ENCODE measurements around the gene SLC25A19.

Gene SLC25A19

DNA sequence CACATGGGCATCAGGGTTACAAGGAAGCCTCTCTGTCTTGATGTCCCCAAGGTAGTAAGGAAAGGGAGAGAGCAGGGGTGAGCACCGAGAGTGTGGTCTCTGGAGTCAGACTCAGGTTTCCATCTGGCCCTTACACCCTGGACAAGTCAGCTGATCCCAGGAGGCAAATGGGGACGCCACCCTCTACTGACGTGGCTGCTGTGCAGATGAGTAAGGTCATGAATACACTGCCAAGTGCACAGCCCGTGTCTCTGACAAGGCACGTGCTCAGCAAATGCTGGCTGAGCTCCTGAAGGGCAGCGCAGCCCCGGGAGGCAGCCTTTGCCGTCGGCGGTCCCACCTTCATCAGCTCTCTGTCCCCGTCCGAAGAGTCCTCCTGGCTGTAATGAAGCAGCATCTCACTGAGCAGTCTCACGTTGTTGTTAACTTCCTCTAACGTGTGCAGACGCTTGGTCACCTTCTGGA, 47.2 kb downstream of the SLC25A19 start:
- no peak for ATAC-seq
- TF ChIP-seq RARB (CRISPR knock-in tag; IDR thresholded peaks at IDR 0.05), result no peak
- TF ChIP-seq BACH2 (CRISPR knock-in tag; IDR thresholded peaks at IDR 0.05; ENCODE audit: borderline replicate concordance), result no peak
- no peak for TF ChIP-seq GLIS3 (CRISPR knock-in tag; IDR thresholded peaks at IDR 0.05)
- TF ChIP-seq, protein P1, sequence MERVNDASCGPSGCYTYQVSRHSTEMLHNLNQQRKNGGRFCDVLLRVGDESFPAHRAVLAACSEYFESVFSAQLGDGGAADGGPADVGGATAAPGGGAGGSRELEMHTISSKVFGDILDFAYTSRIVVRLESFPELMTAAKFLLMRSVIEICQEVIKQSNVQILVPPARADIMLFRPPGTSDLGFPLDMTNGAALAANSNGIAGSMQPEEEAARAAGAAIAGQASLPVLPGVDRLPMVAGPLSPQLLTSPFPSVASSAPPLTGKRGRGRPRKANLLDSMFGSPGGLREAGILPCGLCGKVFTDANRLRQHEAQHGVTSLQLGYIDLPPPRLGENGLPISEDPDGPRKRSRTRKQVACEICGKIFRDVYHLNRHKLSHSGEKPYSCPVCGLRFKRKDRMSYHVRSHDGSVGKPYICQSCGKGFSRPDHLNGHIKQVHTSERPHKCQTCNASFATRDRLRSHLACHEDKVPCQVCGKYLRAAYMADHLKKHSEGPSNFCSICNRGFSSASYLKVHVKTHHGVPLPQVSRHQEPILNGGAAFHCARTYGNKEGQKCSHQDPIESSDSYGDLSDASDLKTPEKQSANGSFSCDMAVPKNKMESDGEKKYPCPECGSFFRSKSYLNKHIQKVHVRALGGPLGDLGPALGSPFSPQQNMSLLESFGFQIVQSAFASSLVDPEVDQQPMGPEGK (CRISPR knock-in tag; IDR thresholded peaks at IDR 0.05; ENCODE audit: borderline replicate concordance), result no peak
- TF ChIP-seq TOX (CRISPR knock-in tag; IDR thresholded peaks at IDR 0.05; ENCODE audit: borderline replicate concordance), result no peak

DNA sequence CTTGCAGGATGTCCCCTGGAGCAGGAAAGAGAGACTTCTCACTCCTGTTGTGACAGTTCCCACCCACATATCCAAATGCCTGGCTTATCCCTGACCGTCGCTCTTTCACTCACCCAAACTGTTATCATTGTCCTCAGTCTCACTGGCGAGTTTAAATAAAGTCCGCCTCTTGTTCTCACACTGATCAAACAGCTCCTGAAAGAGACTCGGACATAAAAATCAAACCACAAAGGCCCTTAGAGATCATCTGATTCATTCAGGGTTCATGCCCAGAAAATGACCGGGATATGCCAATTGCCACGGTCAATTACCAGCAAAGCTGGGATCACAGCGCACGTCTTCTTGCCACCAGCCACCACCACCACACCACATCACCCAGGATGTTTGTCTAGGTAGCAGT, 47.7 kb downstream of the SLC25A19 start:
- ATAC-seq, result no peak

DNA sequence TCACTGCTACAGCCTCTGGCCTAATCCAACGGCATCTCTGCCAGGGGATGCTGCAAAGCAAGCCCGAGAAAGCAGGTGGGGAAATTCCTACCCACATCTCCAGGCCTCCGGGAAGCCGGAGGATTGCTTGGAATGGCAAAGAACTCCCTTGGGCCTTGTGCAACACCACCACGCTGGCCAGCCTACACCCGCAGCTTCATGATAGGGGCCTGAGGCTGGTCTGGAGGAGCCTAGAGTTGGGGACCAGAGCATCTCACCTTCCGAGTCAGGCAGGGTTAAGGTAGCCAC, 48.1 kb downstream of the SLC25A19 start:
- TF ChIP-seq ZFP30 (CRISPR knock-in tag; IDR thresholded peaks at IDR 0.05) (no peak), TOX (CRISPR knock-in tag; IDR thresholded peaks at IDR 0.05; ENCODE audit: borderline replicate concordance) (no peak), ZNF565 (CRISPR knock-in tag; conservative IDR thresholded peaks at IDR 0.05; ENCODE audit: low read depth) (no peak), SNAI2 (CRISPR knock-in tag; IDR thresholded peaks at IDR 0.05) (no peak), ZNF70 (CRISPR knock-in tag; IDR thresholded peaks at IDR 0.05) (no peak), RARB (CRISPR knock-in tag; IDR thresholded peaks at IDR 0.05) (no peak), CSDC2 (CRISPR knock-in tag; IDR thresholded peaks at IDR 0.05) (no peak), ZNF8 (CRISPR knock-in tag; IDR thresholded peaks at IDR 0.05) (no peak), ARNTL (CRISPR knock-in tag; IDR thresholded peaks at IDR 0.05; ENCODE audit: borderline replicate concordance, low read depth) (no peak), ISL1 (CRISPR knock-in tag; IDR thresholded peaks at IDR 0.05) (no peak), TCF4 (CRISPR knock-in tag; IDR thresholded peaks at IDR 0.05; ENCODE audit: borderline replicate concordance) (no peak), ZFP3 (CRISPR knock-in tag; IDR thresholded peaks at IDR 0.05) (no peak), BACH2 (CRISPR knock-in tag; IDR thresholded peaks at IDR 0.05; ENCODE audit: borderline replicate concordance) (no peak), ZC3H10 (CRISPR knock-in tag; IDR thresholded peaks at IDR 0.05) (no peak), PPARA (CRISPR knock-in tag; IDR thresholded peaks at IDR 0.05; ENCODE audit: borderline replicate concordance) (no peak), OSR1 (CRISPR knock-in tag; IDR thresholded peaks at IDR 0.05) (no peak)
- TF ChIP-seq, protein P2, sequence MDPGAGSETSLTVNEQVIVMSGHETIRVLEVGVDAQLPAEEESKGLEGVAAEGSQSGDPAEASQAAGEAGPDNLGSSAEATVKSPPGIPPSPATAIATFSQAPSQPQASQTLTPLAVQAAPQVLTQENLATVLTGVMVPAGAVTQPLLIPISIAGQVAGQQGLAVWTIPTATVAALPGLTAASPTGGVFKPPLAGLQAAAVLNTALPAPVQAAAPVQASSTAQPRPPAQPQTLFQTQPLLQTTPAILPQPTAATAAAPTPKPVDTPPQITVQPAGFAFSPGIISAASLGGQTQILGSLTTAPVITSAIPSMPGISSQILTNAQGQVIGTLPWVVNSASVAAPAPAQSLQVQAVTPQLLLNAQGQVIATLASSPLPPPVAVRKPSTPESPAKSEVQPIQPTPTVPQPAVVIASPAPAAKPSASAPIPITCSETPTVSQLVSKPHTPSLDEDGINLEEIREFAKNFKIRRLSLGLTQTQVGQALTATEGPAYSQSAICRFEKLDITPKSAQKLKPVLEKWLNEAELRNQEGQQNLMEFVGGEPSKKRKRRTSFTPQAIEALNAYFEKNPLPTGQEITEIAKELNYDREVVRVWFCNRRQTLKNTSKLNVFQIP (CRISPR knock-in tag; IDR thresholded peaks at IDR 0.05; ENCODE audit: borderline replicate concordance, low read depth), result no peak
- TF ChIP-seq, protein P1 (CRISPR knock-in tag; IDR thresholded peaks at IDR 0.05; ENCODE audit: borderline replicate concordance), result no peak
- TF ChIP-seq, protein P3, sequence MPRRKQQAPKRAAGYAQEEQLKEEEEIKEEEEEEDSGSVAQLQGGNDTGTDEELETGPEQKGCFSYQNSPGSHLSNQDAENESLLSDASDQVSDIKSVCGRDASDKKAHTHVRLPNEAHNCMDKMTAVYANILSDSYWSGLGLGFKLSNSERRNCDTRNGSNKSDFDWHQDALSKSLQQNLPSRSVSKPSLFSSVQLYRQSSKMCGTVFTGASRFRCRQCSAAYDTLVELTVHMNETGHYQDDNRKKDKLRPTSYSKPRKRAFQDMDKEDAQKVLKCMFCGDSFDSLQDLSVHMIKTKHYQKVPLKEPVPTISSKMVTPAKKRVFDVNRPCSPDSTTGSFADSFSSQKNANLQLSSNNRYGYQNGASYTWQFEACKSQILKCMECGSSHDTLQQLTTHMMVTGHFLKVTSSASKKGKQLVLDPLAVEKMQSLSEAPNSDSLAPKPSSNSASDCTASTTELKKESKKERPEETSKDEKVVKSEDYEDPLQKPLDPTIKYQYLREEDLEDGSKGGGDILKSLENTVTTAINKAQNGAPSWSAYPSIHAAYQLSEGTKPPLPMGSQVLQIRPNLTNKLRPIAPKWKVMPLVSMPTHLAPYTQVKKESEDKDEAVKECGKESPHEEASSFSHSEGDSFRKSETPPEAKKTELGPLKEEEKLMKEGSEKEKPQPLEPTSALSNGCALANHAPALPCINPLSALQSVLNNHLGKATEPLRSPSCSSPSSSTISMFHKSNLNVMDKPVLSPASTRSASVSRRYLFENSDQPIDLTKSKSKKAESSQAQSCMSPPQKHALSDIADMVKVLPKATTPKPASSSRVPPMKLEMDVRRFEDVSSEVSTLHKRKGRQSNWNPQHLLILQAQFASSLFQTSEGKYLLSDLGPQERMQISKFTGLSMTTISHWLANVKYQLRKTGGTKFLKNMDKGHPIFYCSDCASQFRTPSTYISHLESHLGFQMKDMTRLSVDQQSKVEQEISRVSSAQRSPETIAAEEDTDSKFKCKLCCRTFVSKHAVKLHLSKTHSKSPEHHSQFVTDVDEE (CRISPR knock-in tag; IDR thresholded peaks at IDR 0.05), result no peak
- TF ChIP-seq, protein P4, sequence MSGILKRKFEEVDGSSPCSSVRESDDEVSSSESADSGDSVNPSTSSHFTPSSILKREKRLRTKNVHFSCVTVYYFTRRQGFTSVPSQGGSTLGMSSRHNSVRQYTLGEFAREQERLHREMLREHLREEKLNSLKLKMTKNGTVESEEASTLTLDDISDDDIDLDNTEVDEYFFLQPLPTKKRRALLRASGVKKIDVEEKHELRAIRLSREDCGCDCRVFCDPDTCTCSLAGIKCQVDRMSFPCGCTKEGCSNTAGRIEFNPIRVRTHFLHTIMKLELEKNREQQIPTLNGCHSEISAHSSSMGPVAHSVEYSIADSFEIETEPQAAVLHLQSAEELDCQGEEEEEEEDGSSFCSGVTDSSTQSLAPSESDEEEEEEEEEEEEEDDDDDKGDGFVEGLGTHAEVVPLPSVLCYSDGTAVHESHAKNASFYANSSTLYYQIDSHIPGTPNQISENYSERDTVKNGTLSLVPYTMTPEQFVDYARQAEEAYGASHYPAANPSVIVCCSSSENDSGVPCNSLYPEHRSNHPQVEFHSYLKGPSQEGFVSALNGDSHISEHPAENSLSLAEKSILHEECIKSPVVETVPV (CRISPR knock-in tag; IDR thresholded peaks at IDR 0.05), result no peak

More for the DNA sequence above, 47.7 kb downstream of the SLC25A19 start:
- TF ChIP-seq BACH2 (CRISPR knock-in tag; IDR thresholded peaks at IDR 0.05; ENCODE audit: borderline replicate concordance) (no peak), TOX (CRISPR knock-in tag; IDR thresholded peaks at IDR 0.05; ENCODE audit: borderline replicate concordance) (no peak), ARNTL (CRISPR knock-in tag; IDR thresholded peaks at IDR 0.05; ENCODE audit: borderline replicate concordance, low read depth) (no peak), ISL1 (CRISPR knock-in tag; IDR thresholded peaks at IDR 0.05) (no peak), PPARA (CRISPR knock-in tag; IDR thresholded peaks at IDR 0.05; ENCODE audit: borderline replicate concordance) (no peak), TCF4 (CRISPR knock-in tag; IDR thresholded peaks at IDR 0.05; ENCODE audit: borderline replicate concordance) (no peak), OSR1 (CRISPR knock-in tag; IDR thresholded peaks at IDR 0.05) (no peak), SNAI2 (CRISPR knock-in tag; IDR thresholded peaks at IDR 0.05) (no peak), ZNF565 (CRISPR knock-in tag; conservative IDR thresholded peaks at IDR 0.05; ENCODE audit: low read depth) (no peak), ZFP3 (CRISPR knock-in tag; IDR thresholded peaks at IDR 0.05) (no peak), ESRRG (CRISPR knock-in tag; IDR thresholded peaks at IDR 0.05) (no peak)
- TF ChIP-seq, protein P4 (CRISPR knock-in tag; IDR thresholded peaks at IDR 0.05), result no peak

More for the DNA sequence above, 48.1 kb downstream of the SLC25A19 start:
- no peak for ATAC-seq

Data from SK-N-SH treated with all-trans-retinoic acid at 6 μM for 48 hours (cell line).